GM12872 (cell line): Measurements from ENCODE around the gene TMEM242.

Experiments
- CTCF ChIP-seq: IDR thresholded peaks from 3 replicates; pipeline ENCODE4 v1.5.1; 2011; ENCODE audit warnings: low read depth, mild to moderate bottlenecking, low read length, moderate library complexity; ENCODE audit not compliant: insufficient read depth

TMEM242 gene

GRCh38 chr6:157322792-157323254 lies 496 bp downstream of the TMEM242 start:
- TF ChIP-seq CTCF: no peak

- TF ChIP-seq CTCF: no peak
Observed at GRCh38 chr6:157316871-157317814, 6.2 kb downstream of the TMEM242 start.

- peak; percentile 79 for TF ChIP-seq CTCF
Observed at GRCh38 chr6:157314705-157315321, 8.5 kb downstream of the TMEM242 start.

- no peak for TF ChIP-seq CTCF
Observed at GRCh38 chr6:157313531-157314467, 9.5 kb downstream of the TMEM242 start.

- TF ChIP-seq CTCF: no peak
Observed at GRCh38 chr6:157312757-157313156, 10.6 kb downstream of the TMEM242 start.

GRCh38 chr6:157307661-157308060 lies 15.7 kb downstream of the TMEM242 start:
- no peak for TF ChIP-seq CTCF
